Neural cell (in vitro differentiated cells): Measurements from ENCODE around the gene MIB1.

Experiments
- EP300 ChIP-seq: fragments of 450-650 bp; conservative IDR thresholded peaks from 2 replicates; pipeline ENCODE4 v1.6.1; 2014; ENCODE audit warnings: antibody characterized with exemption, mild to moderate bottlenecking, moderate library complexity; ENCODE audit not compliant: poor library complexity, severe bottlenecking
- EZH2 ChIP-seq: fragments of 200-600, 300-800 bp; shearing (Covaris generic), sonication (generic); IDR thresholded peaks from 2 replicates; pipeline ENCODE4 v1.6.1; 2014; ENCODE audit warnings: antibody characterized with exemption, low read length, borderline replicate concordance, mild to moderate bottlenecking; ENCODE audit not compliant: insufficient read depth, poor library complexity, severe bottlenecking
- POLR2AphosphoS5 ChIP-seq: IDR thresholded peaks from 2 replicates; pipeline ENCODE4 v1.6.1; 2012
- RAD21 ChIP-seq: fragments of 450-650 bp; conservative IDR thresholded peaks from 2 replicates; pipeline ENCODE4 v1.6.1; 2014; ENCODE audit warnings: antibody characterized with exemption, mild to moderate bottlenecking, moderate library complexity
- TF ChIP-seq, protein P1 (sequence below): fragments of 450-650 bp; IDR thresholded peaks from 2 replicates; pipeline ENCODE4 v1.5.1; 2014; ENCODE audit warnings: antibody characterized with exemption, mild to moderate bottlenecking, moderate library complexity; ENCODE audit not compliant: poor library complexity, severe bottlenecking
- TF ChIP-seq, protein P2 (sequence below): IDR thresholded peaks from 2 replicates; pipeline ENCODE4 v1.6.1; 2012; ENCODE audit warnings: borderline replicate concordance

DNA sequence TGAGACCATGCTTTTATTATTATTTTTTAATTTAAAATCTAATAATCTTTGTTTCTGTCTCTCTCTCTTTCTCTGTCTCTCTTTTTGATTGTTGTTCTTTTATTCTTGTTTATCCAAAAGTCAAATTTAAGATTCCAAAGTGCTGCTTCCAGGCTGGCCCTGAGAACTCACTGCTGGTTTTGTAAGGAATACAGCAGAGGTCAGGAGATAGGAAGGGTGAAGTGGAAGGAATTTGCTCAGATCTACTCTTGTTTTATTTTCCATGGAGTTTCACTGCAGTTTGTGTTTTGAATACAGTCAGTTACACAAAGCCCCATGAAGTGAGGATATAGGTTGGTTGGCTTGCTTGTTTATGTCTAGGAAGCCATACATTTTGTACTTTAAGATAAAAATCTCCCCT lies 168.1 kb downstream of the MIB1 start:
- TF ChIP-seq EZH2 (no peak), RAD21 (no peak), POLR2AphosphoS5 (no peak), EP300 (no peak)
- TF ChIP-seq, protein P1, sequence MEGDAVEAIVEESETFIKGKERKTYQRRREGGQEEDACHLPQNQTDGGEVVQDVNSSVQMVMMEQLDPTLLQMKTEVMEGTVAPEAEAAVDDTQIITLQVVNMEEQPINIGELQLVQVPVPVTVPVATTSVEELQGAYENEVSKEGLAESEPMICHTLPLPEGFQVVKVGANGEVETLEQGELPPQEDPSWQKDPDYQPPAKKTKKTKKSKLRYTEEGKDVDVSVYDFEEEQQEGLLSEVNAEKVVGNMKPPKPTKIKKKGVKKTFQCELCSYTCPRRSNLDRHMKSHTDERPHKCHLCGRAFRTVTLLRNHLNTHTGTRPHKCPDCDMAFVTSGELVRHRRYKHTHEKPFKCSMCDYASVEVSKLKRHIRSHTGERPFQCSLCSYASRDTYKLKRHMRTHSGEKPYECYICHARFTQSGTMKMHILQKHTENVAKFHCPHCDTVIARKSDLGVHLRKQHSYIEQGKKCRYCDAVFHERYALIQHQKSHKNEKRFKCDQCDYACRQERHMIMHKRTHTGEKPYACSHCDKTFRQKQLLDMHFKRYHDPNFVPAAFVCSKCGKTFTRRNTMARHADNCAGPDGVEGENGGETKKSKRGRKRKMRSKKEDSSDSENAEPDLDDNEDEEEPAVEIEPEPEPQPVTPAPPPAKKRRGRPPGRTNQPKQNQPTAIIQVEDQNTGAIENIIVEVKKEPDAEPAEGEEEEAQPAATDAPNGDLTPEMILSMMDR, result no peak
- TF ChIP-seq, protein P2, sequence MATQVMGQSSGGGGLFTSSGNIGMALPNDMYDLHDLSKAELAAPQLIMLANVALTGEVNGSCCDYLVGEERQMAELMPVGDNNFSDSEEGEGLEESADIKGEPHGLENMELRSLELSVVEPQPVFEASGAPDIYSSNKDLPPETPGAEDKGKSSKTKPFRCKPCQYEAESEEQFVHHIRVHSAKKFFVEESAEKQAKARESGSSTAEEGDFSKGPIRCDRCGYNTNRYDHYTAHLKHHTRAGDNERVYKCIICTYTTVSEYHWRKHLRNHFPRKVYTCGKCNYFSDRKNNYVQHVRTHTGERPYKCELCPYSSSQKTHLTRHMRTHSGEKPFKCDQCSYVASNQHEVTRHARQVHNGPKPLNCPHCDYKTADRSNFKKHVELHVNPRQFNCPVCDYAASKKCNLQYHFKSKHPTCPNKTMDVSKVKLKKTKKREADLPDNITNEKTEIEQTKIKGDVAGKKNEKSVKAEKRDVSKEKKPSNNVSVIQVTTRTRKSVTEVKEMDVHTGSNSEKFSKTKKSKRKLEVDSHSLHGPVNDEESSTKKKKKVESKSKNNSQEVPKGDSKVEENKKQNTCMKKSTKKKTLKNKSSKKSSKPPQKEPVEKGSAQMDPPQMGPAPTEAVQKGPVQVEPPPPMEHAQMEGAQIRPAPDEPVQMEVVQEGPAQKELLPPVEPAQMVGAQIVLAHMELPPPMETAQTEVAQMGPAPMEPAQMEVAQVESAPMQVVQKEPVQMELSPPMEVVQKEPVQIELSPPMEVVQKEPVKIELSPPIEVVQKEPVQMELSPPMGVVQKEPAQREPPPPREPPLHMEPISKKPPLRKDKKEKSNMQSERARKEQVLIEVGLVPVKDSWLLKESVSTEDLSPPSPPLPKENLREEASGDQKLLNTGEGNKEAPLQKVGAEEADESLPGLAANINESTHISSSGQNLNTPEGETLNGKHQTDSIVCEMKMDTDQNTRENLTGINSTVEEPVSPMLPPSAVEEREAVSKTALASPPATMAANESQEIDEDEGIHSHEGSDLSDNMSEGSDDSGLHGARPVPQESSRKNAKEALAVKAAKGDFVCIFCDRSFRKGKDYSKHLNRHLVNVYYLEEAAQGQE, result no peak
